GM12878 (cell line): Measurements from ENCODE around the gene APPBP2. TPM values are rescaled to one million over a fixed set of nuclear protein-coding genes. Genes with fewer than 3 reads are reported as not detected.

Source experiments
- ATAC-seq: fragments of 200-7000 bp; cut with Tn5 transposase; 3 replicates; pipeline ENCODE4 v1.9.1; 2020; ENCODE audit warnings: mild to moderate bottlenecking, moderate library complexity
- BruUV-seq: library from RNA; stranded (reverse); fragments of 400-500 nt; replicated peaks from 2 replicates; lab custom pipeline; 2021; lab: Mats Ljungman, UMichigan
- CTCF ChIA-PET: fragments of 300-600 bp; sonication (Branson Sonifier 250); formaldehyde crosslinking; extraction: SDS; loops from one replicate; lab custom pipeline; 2021; ENCODE audit warnings: inconsistent platforms; lab: Yijun Ruan, JAX
- POLR2A ChIA-PET: fragments of 350-600 bp; formaldehyde crosslinking; extraction: SDS; loops from one replicate; lab custom pipeline; 2021; ENCODE audit warnings: inconsistent platforms; lab: Charles Lee
- RAD21 ChIA-PET: fragments of 300-600 bp; sonication (Branson Sonifier 250); formaldehyde crosslinking; loops from one replicate; lab custom pipeline; 2023; ENCODE audit warnings: antibody characterized with exemption; ENCODE audit not compliant: unreplicated experiment; lab: Charles Lee
- SMC1A ChIA-PET: fragments of 300-600 bp; sonication (Branson Sonifier 250); formaldehyde crosslinking; loops from one replicate; lab custom pipeline; 2023; ENCODE audit not compliant: unreplicated experiment, uncharacterized antibody; lab: Charles Lee
- DNase-seq: peaks from one replicate; pipeline ENCODE4 v3.0.0-alpha.2; 2011; ENCODE audit warnings: low read depth, low spot score
- FAIRE-seq: peaks from 3 replicates; lab custom pipeline; 2011; peaks lifted over from hg19 to GRCh38; lab: Jason Lieb, UNC
- H2AFZ ChIP-seq: 2 replicates; pipeline ENCODE4 v1.6.0; 2011; ENCODE audit warnings: low read depth, low read length, control low read depth; ENCODE audit not compliant: control insufficient read depth
- H3K27ac ChIP-seq: 2 replicates; pipeline ENCODE4 v1.5.1; 2011; ENCODE audit warnings: control low read depth; ENCODE audit not compliant: control insufficient read depth, insufficient read depth
- H3K27me3 ChIP-seq, 2 experiments: replicated peaks in 1 of 2; 2 replicates each; pipeline versions ENCODE4 v1.6.0 to v1.6.1; 2011; ENCODE audit warnings: low read length in 1 of 2; ENCODE audit not compliant: control insufficient read depth in 2 of 2, insufficient read depth in 2 of 2
- H3K36me3 ChIP-seq, 2 experiments: 2 replicates each; pipeline ENCODE4 v1.5.1; 2011; ENCODE audit warnings: low read length in 1 of 2; ENCODE audit not compliant: control insufficient read depth in 2 of 2, insufficient read depth in 2 of 2
- H3K4me1 ChIP-seq: 2 replicates; pipeline ENCODE4 v1.6.1; 2011; ENCODE audit warnings: mild to moderate bottlenecking, low read length, moderate library complexity, mixed read lengths; ENCODE audit not compliant: control insufficient read depth, insufficient read depth
- H3K4me2 ChIP-seq: 2 replicates; pipeline ENCODE4 v1.6.0; 2011; ENCODE audit warnings: control low read depth; ENCODE audit not compliant: control insufficient read depth, insufficient read depth
- H3K4me3 ChIP-seq: fragments of 200-600 bp; sonication (generic); 2 replicates; pipeline ENCODE4 v1.5.1; 2016
- H3K79me2 ChIP-seq: 2 replicates; pipeline ENCODE4 v1.6.0; 2011; ENCODE audit warnings: low read length; ENCODE audit not compliant: control insufficient read depth, insufficient read depth
- H3K9ac ChIP-seq: 2 replicates; pipeline ENCODE4 v1.8.0; 2011; ENCODE audit warnings: low read length, control low read depth, mixed read lengths; ENCODE audit not compliant: control insufficient read depth, insufficient read depth
- H3K9me3 ChIP-seq: replicated peaks from 3 replicates; pipeline ENCODE4 v1.5.1; 2011; ENCODE audit warnings: mild to moderate bottlenecking, low read length; ENCODE audit not compliant: control insufficient read depth, insufficient read depth
- H4K20me1 ChIP-seq: 2 replicates; pipeline ENCODE4 v1.6.0; 2011; ENCODE audit not compliant: control insufficient read depth, insufficient read depth
- CBFB ChIP-seq: IDR thresholded peaks from 2 replicates; pipeline ENCODE4 v1.6.1; 2016; ENCODE audit warnings: antibody characterized with exemption, low read depth
- CREM ChIP-seq: IDR thresholded peaks from 2 replicates; pipeline ENCODE4 v1.6.1; 2014; ENCODE audit warnings: antibody characterized with exemption, low read depth
- IKZF2 ChIP-seq, 2 experiments: fragments of 450-650 bp; IDR thresholded peaks; 2 replicates each; pipeline ENCODE4 v1.6.1; 2017; ENCODE audit warnings: mild to moderate bottlenecking in 2 of 2, moderate library complexity in 2 of 2
- NRF1 ChIP-seq: conservative IDR thresholded peaks from 2 replicates; pipeline ENCODE4 v1.6.1; 2011; ENCODE audit warnings: mild to moderate bottlenecking, low read depth, low read length, improper control_type of control experiment
- SKIL ChIP-seq: fragments of 450-650 bp; IDR thresholded peaks from 2 replicates; pipeline ENCODE4 v1.6.1; 2017; ENCODE audit warnings: mild to moderate bottlenecking, low read depth, inconsistent platforms; ENCODE audit not compliant: poor library complexity, severe bottlenecking
- WGBS: methylation state at CpG from one replicate; pipeline ENCODE4 v1.1.6; 2016; ENCODE audit warnings: low lambda C conversion rate; ENCODE audit not compliant: insufficient replicate concordance, insufficient coverage; ENCODE audit errors: missing lambda C conversion rate; 5-methylcytosine and 5-hydroxymethylcytosine counted together
- in situ Hi-C: fragments of 300-500 bp; cut with MboI; formaldehyde crosslinking; loops from 9 replicates; pipeline ENCODE4 v1.14.3; 2018; ENCODE audit warnings: mixed read lengths
- intact Hi-C: fragments of 100-400 bp; cut with micrococcal nuclease; formaldehyde crosslinking; loops from one replicate; pipeline ENCODE4 v1.14.2; 2022; ENCODE audit not compliant: unreplicated experiment
- polyA plus RNA-seq, 11 experiments: library from polyadenylated mRNA; depleted of rRNA in 4 of 11; unstranded in 6 of 11; stranded (reverse) in 5 of 11; fragments of >200 nt; fragmentation: Nextera tagmentation in 4 of 11; fragmentation: Illumina TruSeq in 1 of 11; extraction: Ambion mirVana in 4 of 11; extraction: Trizol in 1 of 11; gene quantifications; 1 replicate in 1 of 11; 2 replicates in 10 of 11; pipeline versions ENCODE4 v1.2.1 to v1.2.3, GENCODE V29; 2011 to 2016; ENCODE audit warnings: inconsistent platforms in 2 of 11, missing spikeins in 2 of 11, low read depth in 1 of 11
- total RNA-seq, 4 experiments: library from RNA; depleted of rRNA in 3 of 4; stranded (reverse); fragments of >200 nt in 3 of 4; fragmentation: Illumina TruSeq in 1 of 4; extraction: Trizol in 1 of 4; gene quantifications; 2 replicates each; pipeline versions ENCODE4 v1.2.1 to v1.2.3, GENCODE V29; 2013 to 2021

The APPBP2 gene
- total and polyA plus RNA-seq, 10 of the 15 experiments (the other 5 are each of a cell fraction or from before 2014, with no cell fraction given), result 4.3 to 30.8 (median 13.1) TPM

GRCh38 chr17:60529806-60530205, 3.8 kb upstream of the APPBP2 start:
- CTCF ChIA-PET, result interaction anchor here (0.6 to 0.7 kb wide), 2 partner anchors 169 to 290 kb away, joined by 3 to 4 read pairs; no protein-coding TSS in a partner anchor
- H3K4me2 ChIP-seq, result no peak overlapping the region
- intact Hi-C loops, result no loop called here

More at GRCh38 chr17:60529806-60530205, 3.8 kb upstream of the APPBP2 start:
- Histone ChIP-seq H2AFZ (no peak overlapping the region), H3K9me3 (no peaks in the 10 kb centered on the region; the same call in 2 of the 3 replicates), H4K20me1 (no peaks in the 10 kb centered on the region), H3K36me3 (no peaks in the 10 kb centered on the region), H3K4me1 (no peaks in the 10 kb centered on the region), H3K79me2 (peaks cover 24% of the 10 kb centered on the region), H3K27me3 (no peaks in the 10 kb centered on the region), H3K4me3 (no peak overlapping the region), H3K27ac (no peak overlapping the region), H3K9ac (no peak overlapping the region)
- 100% methylated on average over 1 of the region's 1 CpG for WGBS
- DNase-seq (no peak), ATAC-seq (no peak), FAIRE-seq (no peak)
- POLR2A ChIA-PET, result interaction anchor here (0.5 kb wide), 1 partner anchor 400 kb away, joined by 6 read pairs; no protein-coding TSS in a partner anchor
- TF ChIP-seq CREM (no peak), IKZF2 (IDR thresholded peaks at IDR 0.05) (no peak), CBFB (no peak), NRF1 (no peak), SKIL (no peak)
- BruUV-seq, result no TSS peak
- SMC1A ChIA-PET, result no interaction called here
- in situ Hi-C loops, result no loop called here
- RAD21 ChIA-PET, result no interaction called here
